ENCODE measurements around the gene STEAP4. TPM values are rescaled to one million over a fixed set of nuclear protein-coding genes. Genes with fewer than 3 reads are reported as not detected.
"Not testable (repeated sequence)": the region's sequence is repeated elsewhere in the genome, so short reads cannot be mapped to it uniquely, and the experiment has no call there.

The STEAP4 gene
- total RNA-seq, 2 experiments from 2014 or later = not detected

- POLR2A ChIA-PET = no interaction called here
- ATAC-seq = no peak
- no peaks in the 10 kb centered on the region for H3K36me3 Mint-ChIP-seq (ENCODE audit: low read depth)
- H3K27me3 Mint-ChIP-seq (ENCODE audit: low read depth) = peaks cover 3% of the 10 kb centered on the region
- DNase-seq = no peak
- H3K9me3 Mint-ChIP-seq (ENCODE audit: insufficient read depth) = no peaks in the 10 kb centered on the region
- H3K27ac Mint-ChIP-seq = no peak overlapping the region
- no peak overlapping the region for H3K4me3 Mint-ChIP-seq
- CTCF ChIA-PET = no interaction called here
- no peaks in the 10 kb centered on the region for H3K4me1 Mint-ChIP-seq (ENCODE audit: low read depth)
Observed at GRCh38 chr7:88260719-88261118, 46.0 kb downstream of the STEAP4 start.

GRCh38 chr7:88259656-88260380, 46.9 kb downstream of the STEAP4 start:
- DNase-seq = no peak
- Mint-ChIP-seq H3K27ac (no peak overlapping the region), H3K27me3 (ENCODE audit: low read depth) (peaks cover 3% of the 10 kb centered on the region), H3K36me3 (ENCODE audit: low read depth) (no peaks in the 10 kb centered on the region), H3K4me1 (ENCODE audit: low read depth) (no peaks in the 10 kb centered on the region), H3K9me3 (ENCODE audit: insufficient read depth) (no peaks in the 10 kb centered on the region), H3K4me3 (no peak overlapping the region)
- no peak for ATAC-seq
- ChIA-PET CTCF (no interaction called here), POLR2A (no interaction called here)

GRCh38 chr7:88258296-88258695, 48.4 kb downstream of the STEAP4 start:
- H3K4me3 Mint-ChIP-seq; H3K9me3 Mint-ChIP-seq (ENCODE audit: insufficient read depth); H3K36me3 Mint-ChIP-seq (ENCODE audit: low read depth); ATAC-seq; H3K27me3 Mint-ChIP-seq (ENCODE audit: low read depth); H3K4me1 Mint-ChIP-seq (ENCODE audit: low read depth); POLR2A ChIA-PET; H3K27ac Mint-ChIP-seq; DNase-seq; CTCF ChIA-PET: not testable (repeated sequence)

GRCh38 chr7:88256906-88257305, 49.8 kb downstream of the STEAP4 start:
- no peaks in the 10 kb centered on the region for H3K4me1 Mint-ChIP-seq (ENCODE audit: low read depth)
- H3K9me3 Mint-ChIP-seq (ENCODE audit: insufficient read depth) = peaks cover 7% of the 10 kb centered on the region
- ChIA-PET POLR2A (no interaction called here), CTCF (no interaction called here)
- H3K27ac Mint-ChIP-seq = no peak overlapping the region
- DNase-seq (no peak), ATAC-seq (no peak)
- no peak overlapping the region for H3K4me3 Mint-ChIP-seq
- peaks cover 2% of the 10 kb centered on the region for H3K27me3 Mint-ChIP-seq (ENCODE audit: low read depth)
- no peaks in the 10 kb centered on the region for H3K36me3 Mint-ChIP-seq (ENCODE audit: low read depth)

- Mint-ChIP-seq H3K4me3 (no peak overlapping the region), H3K4me1 (ENCODE audit: low read depth) (no peaks in the 10 kb centered on the region), H3K27ac (no peak overlapping the region), H3K27me3 (ENCODE audit: low read depth) (peaks cover 1% of the 10 kb centered on the region), H3K9me3 (ENCODE audit: insufficient read depth) (peaks cover 7% of the 10 kb centered on the region), H3K36me3 (ENCODE audit: low read depth) (no peaks in the 10 kb centered on the region)
- ChIA-PET POLR2A (no interaction called here), CTCF (no interaction called here)
- DNase-seq = no peak
- ATAC-seq = no peak
Observed at GRCh38 chr7:88254721-88255424, 51.8 kb downstream of the STEAP4 start.

GRCh38 chr7:88253640-88254039, 53.1 kb downstream of the STEAP4 start:
- Mint-ChIP-seq H3K27me3 (ENCODE audit: low read depth) (peaks cover 1% of the 10 kb centered on the region), H3K27ac (no peak overlapping the region), H3K36me3 (ENCODE audit: low read depth) (no peaks in the 10 kb centered on the region), H3K4me1 (ENCODE audit: low read depth) (no peaks in the 10 kb centered on the region), H3K4me3 (no peak overlapping the region), H3K9me3 (ENCODE audit: insufficient read depth) (peaks cover 7% of the 10 kb centered on the region)
- POLR2A ChIA-PET = no interaction called here
- DNase-seq (no peak), ATAC-seq (no peak)
- CTCF ChIA-PET = no interaction called here

GRCh38 chr7:88244258-88244657, 62.4 kb downstream of the STEAP4 start:
- DNase-seq = no peak
- POLR2A ChIA-PET = no interaction called here
- no peak overlapping the region for H3K27ac Mint-ChIP-seq

GRCh38 chr7:88243345-88243909, 63.3 kb downstream of the STEAP4 start:
- no peaks in the 10 kb centered on the region for H3K4me1 Mint-ChIP-seq (ENCODE audit: low read depth)
- H3K9me3 Mint-ChIP-seq (ENCODE audit: insufficient read depth) = no peaks in the 10 kb centered on the region
- H3K27ac Mint-ChIP-seq = no peak overlapping the region
- DNase-seq (no peak), ATAC-seq (no peak)
- H3K36me3 Mint-ChIP-seq (ENCODE audit: low read depth) = no peaks in the 10 kb centered on the region
- H3K27me3 Mint-ChIP-seq (ENCODE audit: low read depth) = peaks cover 18% of the 10 kb centered on the region
- CTCF ChIA-PET = interaction anchor here (0.9 to 2.6 kb wide), 8 partner anchors 23 to 1380 kb away, joined by 3 to 7 read pairs (median 4); partner anchors contain the start of gene SRI
- POLR2A ChIA-PET = no interaction called here
- H3K4me3 Mint-ChIP-seq = no peak overlapping the region

More at GRCh38 chr7:88244258-88244657, 62.4 kb downstream of the STEAP4 start:
- Mint-ChIP-seq H3K27me3 (ENCODE audit: low read depth) (peaks cover 18% of the 10 kb centered on the region), H3K4me3 (no peak overlapping the region), H3K9me3 (ENCODE audit: insufficient read depth) (no peaks in the 10 kb centered on the region), H3K36me3 (ENCODE audit: low read depth) (no peaks in the 10 kb centered on the region), H3K4me1 (ENCODE audit: low read depth) (no peaks in the 10 kb centered on the region)
- no peak for ATAC-seq
- CTCF ChIA-PET = interaction anchor here (1.2 to 2.6 kb wide), 4 partner anchors 24 to 591 kb away, joined by 4 to 7 read pairs (median 5); partner anchors contain the start of gene SRI

GRCh38 chr7:88239852-88240251, 66.8 kb downstream of the STEAP4 start:
- Mint-ChIP-seq H3K36me3 (ENCODE audit: low read depth) (no peaks in the 10 kb centered on the region), H3K4me1 (ENCODE audit: low read depth) (peaks cover 4% of the 10 kb centered on the region), H3K27me3 (ENCODE audit: low read depth) (peaks cover 16% of the 10 kb centered on the region), H3K4me3 (no peak overlapping the region), H3K27ac (no peak overlapping the region), H3K9me3 (ENCODE audit: insufficient read depth) (no peaks in the 10 kb centered on the region)
- DNase-seq (no peak), ATAC-seq (no peak)
- POLR2A ChIA-PET = no interaction called here
- CTCF ChIA-PET = no interaction called here

- Mint-ChIP-seq H3K4me3 (no peak overlapping the region), H3K27me3 (ENCODE audit: low read depth) (peaks cover 27% of the 10 kb centered on the region), H3K27ac (no peak overlapping the region), H3K9me3 (ENCODE audit: insufficient read depth) (no peaks in the 10 kb centered on the region), H3K4me1 (ENCODE audit: low read depth) (peaks cover 4% of the 10 kb centered on the region), H3K36me3 (ENCODE audit: low read depth) (no peaks in the 10 kb centered on the region)
- DNase-seq (no peak), ATAC-seq (no peak)
- POLR2A ChIA-PET = no interaction called here
- CTCF ChIA-PET = no interaction called here
Observed at GRCh38 chr7:88233828-88234227, 72.9 kb downstream of the STEAP4 start.

GRCh38 chr7:88230646-88231045, 76.0 kb downstream of the STEAP4 start:
- Mint-ChIP-seq H3K9me3 (ENCODE audit: insufficient read depth) (peaks cover 4% of the 10 kb centered on the region), H3K36me3 (ENCODE audit: low read depth) (no peaks in the 10 kb centered on the region), H3K27me3 (ENCODE audit: low read depth) (peaks cover 24% of the 10 kb centered on the region), H3K4me1 (ENCODE audit: low read depth) (no peaks in the 10 kb centered on the region), H3K4me3 (no peak overlapping the region), H3K27ac (no peak overlapping the region)
- DNase-seq = no peak
- POLR2A ChIA-PET = no interaction called here
- CTCF ChIA-PET = no interaction called here
- no peak for ATAC-seq

GRCh38 chr7:88229302-88229995, 77.2 kb downstream of the STEAP4 start:
- ChIA-PET CTCF (interaction anchor here (1.5 kb wide), 1 partner anchor 25 kb away, joined by 3 read pairs; no protein-coding TSS in a partner anchor), POLR2A (no interaction called here)
- no peak for ATAC-seq

More at GRCh38 chr7:88229302-88229995, 77.2 kb downstream of the STEAP4 start:
- Mint-ChIP-seq H3K36me3 (ENCODE audit: low read depth) (no peaks in the 10 kb centered on the region), H3K4me3 (no peak overlapping the region), H3K4me1 (ENCODE audit: low read depth) (no peaks in the 10 kb centered on the region), H3K27me3 (ENCODE audit: low read depth) (peaks cover 23% of the 10 kb centered on the region), H3K27ac (no peak overlapping the region), H3K9me3 (ENCODE audit: insufficient read depth) (peaks cover 4% of the 10 kb centered on the region)
- DNase-seq = no peak
